Measurements from ENCODE around the gene SRL.

The SRL gene

DNA sequence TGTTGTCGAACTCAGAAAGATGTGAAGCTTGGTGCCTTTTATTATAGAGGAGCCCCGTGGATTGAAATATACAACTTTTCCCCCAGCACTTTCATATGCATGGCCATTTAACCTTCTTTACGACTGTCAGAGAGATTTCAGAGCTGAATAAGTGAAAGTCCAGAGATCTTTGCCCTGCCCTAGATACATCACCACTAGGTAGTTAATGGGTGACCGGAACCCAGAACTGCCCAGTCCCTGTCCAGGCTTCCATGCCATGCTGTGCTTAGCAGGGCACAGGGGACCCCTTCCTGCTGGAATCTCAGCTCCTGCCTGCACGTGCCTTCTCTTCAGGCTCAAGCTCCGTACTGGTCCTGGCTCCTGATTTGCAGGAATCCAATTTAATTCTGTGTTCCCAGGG, 32.2 kb downstream of the SRL start:
- H3K4me3 ChIP-seq (ENCODE audit: low read length), result no peak overlapping the region
- no peak for DNase-seq (ENCODE audit: low read depth, low spot score)

DNA sequence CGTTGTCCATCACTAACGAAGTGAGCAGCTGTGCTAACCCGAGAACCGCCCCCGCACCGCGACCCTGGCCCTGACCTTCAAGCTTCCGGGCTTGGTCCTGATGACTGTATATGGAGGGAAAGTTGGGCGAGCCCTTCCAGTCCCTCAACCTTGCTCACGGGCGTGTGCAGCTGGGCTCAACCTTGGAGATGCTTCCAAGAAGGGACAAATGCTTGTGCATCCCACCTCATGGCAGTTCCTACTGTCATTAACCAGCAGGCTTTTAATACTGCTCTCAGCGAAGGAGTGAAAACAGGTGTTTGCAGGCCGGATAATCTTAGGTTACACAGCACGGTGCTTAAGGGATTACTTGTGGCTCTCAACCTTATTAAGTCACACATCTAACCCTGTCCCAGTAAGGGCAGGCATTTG, 33.5 kb downstream of the SRL start:
- DNase-seq (ENCODE audit: low read depth, low spot score), result no peak
- H3K4me3 ChIP-seq (ENCODE audit: low read length), result no peak overlapping the region

DNA sequence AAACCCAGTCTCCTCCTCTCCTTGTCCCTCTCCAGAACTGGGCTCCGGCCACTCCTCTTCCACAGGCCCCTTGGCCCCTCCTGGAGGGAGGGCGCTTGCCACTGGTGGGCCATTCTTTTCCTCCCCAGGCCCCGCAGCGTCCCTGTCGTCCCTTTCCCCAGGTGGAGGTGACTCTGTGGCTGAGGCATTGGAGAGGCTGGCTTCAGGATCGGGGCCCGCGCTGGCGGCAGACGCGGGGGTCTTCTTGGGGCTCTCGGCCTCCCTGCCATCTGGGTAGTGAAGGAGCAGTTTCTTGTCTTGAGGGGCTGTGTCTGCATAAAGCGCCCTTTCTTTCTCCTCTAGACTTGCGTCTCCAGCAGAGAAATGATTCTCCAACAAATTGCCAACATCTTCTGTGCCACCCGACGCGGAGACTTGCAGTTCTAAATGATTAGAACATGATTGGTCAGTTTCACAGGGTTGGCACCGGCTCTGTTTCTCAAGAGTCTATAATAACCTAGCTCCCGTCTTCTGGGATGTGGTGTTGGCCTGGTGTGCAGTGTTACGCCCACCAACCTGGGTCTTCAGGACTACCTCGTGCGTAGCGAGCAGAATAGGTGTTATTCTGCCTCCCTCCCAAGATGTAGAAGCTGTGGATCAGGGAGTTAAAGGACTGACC, 34.1 kb downstream of the SRL start:
- DNase-seq (ENCODE audit: low read depth, low spot score), result no peak
- H3K4me3 ChIP-seq (ENCODE audit: low read length), result no peak overlapping the region

DNA sequence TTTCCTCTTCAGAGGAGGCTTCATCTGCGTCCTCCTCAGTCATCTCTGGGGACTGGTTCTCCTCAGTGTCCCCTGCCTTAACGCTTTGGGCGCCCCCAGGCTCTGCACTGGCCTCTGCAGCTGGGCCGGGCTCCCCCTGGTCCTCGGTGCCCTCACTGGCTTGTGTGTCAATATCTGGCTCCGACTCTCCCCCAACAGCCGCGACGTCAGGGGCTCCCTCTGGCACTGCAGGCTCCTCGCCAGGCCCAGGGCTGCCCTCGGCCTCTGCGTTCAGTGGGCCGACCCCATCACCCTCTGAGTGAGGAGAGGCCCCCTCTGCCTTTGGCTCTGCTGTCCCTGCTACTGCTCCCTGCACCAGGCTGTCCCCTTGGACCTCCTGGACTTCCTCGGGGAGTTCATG, 34.7 kb downstream of the SRL start:
- DNase-seq (ENCODE audit: low read depth, low spot score), result no peak

DNA sequence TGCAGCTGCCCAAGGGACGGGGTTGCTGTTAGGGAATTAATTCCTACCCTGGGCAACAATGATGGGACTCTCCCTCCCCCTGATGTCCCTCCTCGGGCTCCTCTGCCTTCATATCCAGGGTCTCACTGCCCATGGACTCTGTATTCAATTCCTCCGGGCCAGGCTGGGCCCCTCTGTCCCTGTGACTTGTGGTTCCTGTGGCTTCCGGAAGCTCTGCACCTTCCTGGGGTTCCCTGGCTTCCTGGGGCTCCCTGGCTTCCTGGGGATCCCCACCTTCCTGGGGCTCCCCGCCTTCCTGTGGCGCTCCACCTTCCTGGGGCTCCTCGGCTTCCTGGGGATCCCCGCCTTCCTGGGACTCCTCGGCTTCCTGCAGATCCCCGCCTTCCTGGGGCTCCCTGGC, 35.2 kb downstream of the SRL start:
- DNase-seq (ENCODE audit: low read depth, low spot score), result no peak
- H3K4me3 ChIP-seq (ENCODE audit: low read length), result no peak overlapping the region

More for the DNA sequence above, 34.7 kb downstream of the SRL start:
- H3K4me3 ChIP-seq (ENCODE audit: low read length), result no peak overlapping the region

DNA sequence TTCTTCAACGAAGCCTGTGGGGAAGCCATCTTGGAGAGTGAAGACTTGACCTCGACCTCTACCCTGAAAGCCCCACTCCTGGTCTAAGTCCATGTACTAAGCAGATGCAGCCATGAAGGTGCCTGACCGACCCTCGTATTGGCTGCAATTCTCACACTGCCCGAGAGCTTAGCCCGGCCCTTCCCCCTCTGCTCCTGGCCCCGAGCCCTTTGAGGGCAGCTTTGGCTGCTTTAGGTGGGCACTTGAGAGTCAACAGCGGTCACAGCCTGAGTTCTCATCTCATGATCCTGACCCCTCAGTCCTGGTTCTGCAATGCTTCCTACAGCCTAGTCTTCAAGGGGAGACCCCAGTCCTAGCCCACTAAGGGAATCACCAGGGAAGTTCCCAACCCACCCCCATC, 35.9 kb downstream of the SRL start:
- DNase-seq (ENCODE audit: low read depth, low spot score), result no peak
- no peak overlapping the region for H3K4me3 ChIP-seq (ENCODE audit: low read length)

DNA sequence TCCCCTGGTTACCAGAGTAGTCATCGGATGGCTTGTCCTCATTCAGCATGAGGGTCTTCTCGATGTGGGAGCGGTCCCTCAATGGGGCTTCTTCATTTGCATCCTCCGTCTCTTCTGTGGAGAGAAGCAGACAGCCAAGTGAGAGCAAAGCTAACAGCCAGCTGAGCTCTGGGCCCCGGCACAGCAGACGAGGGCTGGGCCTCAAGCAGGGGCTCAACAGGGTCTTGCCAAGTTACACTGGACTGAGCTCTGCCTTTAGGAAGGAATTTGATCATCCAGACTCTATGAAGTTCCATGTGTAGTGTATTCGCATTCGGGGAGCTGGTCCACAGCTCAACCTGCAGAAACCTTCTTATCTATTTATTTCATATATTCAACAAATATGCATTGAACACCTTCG, 37.4 kb downstream of the SRL start:
- H3K4me3 ChIP-seq (ENCODE audit: low read length), result no peak overlapping the region
- no peak for DNase-seq (ENCODE audit: low read depth, low spot score)

DNA sequence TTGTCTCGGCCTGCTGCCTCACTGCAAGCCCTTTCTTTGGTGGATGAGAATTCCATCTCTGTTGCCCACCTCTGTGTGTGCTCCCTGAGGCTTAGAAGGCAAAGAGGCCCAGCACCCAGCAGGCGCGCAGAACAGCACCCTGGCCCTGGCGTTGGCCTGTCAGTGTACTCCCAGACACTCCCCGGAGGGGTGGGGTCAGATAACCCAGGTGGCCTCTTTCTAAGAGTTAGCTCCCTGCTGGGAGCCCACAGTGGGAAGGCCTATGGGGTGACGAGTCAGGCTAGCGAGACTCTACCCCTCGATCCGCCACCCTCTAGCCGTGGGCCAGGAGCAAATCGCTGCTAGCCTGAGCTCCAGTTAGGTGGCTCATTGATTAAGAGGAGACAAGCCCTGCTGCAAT, 38.1 kb downstream of the SRL start:
- no peak for DNase-seq (ENCODE audit: low read depth, low spot score)

DNA sequence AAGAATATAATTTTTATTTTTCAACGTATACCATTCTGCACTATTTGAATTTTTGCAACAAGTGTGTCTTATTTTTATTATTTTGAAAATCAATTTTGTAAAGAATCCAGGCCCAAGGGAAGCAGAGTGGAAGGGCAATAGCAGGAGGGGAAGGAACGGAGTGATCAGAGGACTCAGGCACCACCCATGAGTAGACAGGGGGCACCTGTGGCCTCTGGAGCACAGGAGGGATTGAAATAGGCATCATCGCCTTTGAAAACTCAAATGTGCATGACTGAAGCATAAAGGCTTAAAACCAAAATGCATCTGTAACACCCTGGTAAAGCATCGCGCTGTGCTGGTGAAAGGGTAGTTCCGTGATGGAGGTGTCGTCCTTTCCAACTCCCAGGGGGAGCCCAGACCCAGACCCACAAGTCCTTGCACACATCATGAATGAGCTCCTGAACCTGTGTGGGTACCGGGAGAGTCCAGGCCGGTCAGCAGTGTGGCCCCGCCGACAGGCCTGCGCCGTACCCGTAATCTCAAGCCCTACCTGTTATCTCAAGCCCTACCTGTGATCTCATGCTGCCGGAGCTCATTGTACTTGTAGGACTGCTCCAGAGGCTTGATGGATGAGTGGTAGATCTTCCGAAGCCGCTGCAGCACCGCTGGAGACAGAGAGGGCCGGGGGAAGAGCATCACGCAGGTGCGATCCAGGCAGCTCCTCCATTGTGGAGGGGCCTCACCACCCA, 39.1 kb downstream of the SRL start:
- no peak for DNase-seq (ENCODE audit: low read depth, low spot score)
- no peak overlapping the region for H3K4me3 ChIP-seq (ENCODE audit: low read length)

More for the DNA sequence above, 38.1 kb downstream of the SRL start:
- H3K4me3 ChIP-seq (ENCODE audit: low read length), result no peak overlapping the region

DNA sequence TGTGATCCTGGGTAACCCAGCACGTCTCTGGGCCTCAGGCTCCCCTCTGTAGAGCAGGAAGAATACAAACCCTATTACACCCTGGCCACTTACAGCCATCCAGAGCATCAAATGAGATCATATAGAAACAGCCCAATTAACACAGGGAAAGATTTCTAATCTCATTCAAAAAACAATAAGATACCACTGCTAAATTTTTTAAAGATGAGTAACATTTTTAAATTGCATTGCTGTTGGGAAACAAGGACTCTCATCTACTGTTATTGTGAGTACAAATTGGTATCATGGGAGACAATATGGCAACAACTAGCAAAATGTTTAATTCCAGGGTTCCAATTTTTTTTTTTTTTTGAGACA, 41.1 kb downstream of the SRL start:
- no peak for DNase-seq (ENCODE audit: low read depth, low spot score)

DNA sequence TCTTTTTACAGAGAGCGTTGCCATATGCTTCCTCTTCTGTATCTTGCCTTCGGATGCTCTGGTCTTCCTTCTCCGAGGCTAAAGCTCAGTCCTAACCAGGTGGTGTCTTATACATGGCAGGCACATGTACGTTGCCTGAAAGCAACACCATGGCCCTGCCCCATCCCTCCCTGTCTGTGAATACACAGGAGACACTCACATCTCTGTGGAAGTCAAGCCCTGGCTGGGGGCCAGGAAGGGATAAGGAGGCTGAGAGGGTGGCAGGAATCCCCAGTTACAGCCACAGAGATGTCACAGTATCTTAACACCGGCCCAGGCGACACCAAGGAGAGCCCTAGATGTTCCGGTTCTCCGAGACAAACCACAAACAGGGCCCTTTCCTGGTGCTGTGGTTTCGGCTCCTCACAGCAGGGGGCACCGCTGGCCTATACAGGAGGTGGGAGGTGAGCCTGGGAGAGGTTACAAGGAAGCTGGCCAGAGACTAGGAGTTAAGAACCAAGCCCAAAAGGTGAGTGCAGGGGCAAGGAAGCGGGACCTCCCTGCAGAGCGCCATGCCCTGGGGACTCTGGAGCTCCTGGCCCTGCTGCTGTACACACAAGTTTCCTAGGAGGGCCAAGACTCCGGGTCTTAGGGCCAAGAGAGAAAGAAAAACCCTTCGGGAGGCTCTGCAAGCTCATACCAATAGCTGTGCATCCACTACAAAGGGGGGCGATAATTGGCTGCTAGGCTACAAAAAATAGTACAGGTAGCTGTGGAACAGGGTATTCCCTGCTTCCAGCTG, 41.7 kb downstream of the SRL start:
- peak; percentile 17 for DNase-seq (ENCODE audit: low read depth, low spot score)
- H3K4me3 ChIP-seq (ENCODE audit: low read length), result no peak overlapping the region

More for the DNA sequence above, 41.1 kb downstream of the SRL start:
- no peak overlapping the region for H3K4me3 ChIP-seq (ENCODE audit: low read length)

DNA sequence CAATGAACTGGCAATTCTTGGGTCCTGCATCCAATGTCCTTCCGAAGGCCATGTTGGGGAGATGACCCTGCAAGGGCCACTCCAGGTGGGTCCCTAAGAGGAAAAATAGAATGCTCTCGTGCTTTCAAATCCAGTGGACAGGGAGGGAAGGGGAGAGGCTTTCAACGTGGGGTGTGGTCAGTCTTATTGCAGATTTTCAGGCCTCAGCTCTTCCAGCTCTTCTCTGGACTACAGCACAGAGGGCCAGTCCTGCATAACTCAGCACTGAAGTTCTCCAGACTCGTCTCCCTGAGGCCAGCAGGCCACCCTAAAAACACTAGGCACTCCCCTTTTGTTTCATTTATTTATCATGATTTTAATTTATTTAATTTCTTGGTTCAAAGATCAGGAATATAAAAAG, 43.1 kb downstream of the SRL start:
- no peak overlapping the region for H3K4me3 ChIP-seq (ENCODE audit: low read length)
- no peak for DNase-seq (ENCODE audit: low read depth, low spot score)

DNA sequence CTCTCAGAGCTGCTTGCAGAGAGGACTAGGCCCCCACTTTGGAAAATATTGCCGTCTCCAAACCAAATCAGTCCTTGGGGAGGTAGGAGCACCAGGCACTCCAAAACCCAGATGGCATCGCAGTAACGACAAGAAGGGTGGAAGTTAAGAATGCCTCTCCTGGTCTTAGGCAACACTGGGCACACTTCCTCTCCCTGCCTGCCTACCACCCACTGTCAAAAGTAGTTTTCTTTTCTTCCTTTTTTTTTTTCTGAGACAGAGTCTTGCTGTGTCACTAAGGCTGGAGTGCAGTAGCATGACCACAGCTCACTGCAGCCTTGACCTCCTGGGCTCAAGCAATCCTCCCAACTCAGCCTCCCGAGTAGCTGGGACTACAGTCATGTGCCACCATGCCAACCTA, 47.2 kb downstream of the SRL start:
- H3K4me3 ChIP-seq (ENCODE audit: low read length), result no peak overlapping the region
- no peak for DNase-seq (ENCODE audit: low read depth, low spot score)

DNA sequence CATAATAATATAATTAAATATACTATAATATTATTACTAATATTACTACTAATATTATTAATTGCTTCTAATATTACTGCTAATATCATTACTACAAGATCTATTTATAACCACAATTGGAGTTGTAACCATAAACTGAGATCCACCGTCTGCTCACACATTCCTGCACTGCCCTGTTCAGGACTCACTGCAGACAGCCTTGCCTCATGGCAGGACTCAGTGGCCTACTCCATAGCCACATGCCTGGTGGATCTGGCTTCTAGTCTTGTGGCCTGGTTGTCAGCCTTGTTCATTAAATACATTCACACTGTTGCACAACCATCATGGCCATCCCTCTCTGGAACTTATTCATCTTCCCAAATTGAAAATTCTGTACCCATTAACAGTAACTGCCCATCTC, 48.0 kb downstream of the SRL start:
- H3K4me3 ChIP-seq (ENCODE audit: low read length), result no peak overlapping the region
- no peak for DNase-seq (ENCODE audit: low read depth, low spot score)

DNA sequence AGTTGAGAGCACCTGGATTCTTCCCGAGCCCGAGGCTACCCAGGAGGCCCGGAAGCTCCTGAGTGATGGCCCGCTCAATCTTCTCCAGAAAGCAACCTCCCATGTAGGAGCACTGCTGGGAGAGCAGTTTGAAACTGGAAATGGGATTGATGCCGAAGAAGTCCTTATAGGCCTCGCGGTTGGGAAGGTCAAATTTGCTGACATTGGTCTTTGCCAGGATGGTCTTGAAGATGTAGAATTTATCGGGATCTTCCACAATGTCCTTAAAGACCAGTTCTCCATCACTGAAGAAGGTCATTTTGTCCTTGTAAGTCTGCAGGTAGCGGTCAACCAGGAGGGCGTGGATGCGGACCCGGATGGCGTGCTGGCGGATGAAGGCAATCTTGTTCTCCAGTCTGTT, 49.7 kb downstream of the SRL start:
- H3K4me3 ChIP-seq (ENCODE audit: low read length), result no peak overlapping the region
- DNase-seq (ENCODE audit: low read depth, low spot score), result no peak

DNA sequence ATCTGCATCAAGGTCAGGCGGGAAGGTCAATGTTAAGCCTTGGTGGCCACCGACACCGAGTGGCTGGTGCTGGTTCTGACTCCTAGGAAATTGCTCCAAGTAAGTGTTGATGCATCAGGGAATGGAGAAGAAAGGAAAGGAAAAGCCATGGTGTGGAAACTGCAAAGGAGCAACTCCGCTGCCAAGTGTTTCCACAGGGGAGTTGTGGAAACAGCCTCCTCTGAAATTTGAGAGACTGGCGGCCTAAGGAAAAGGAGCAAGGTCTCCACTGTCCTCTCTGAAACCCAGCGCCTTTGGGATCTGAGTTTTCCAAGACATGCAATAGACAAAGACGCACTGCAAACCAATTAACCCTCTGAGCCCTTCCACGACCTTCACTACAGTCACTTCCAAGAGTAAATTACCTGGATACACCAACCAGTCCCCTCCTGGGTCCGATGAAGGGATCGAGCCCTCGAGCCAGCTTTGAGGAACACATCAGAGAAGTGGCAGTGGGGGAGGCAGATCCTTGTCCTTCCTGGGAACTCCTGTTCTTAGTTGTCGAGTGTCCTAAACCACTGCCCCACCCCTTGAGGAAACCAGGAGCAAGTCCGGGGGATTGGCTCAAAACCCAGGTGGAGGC, 51.1 kb downstream of the SRL start:
- H3K4me3 ChIP-seq (ENCODE audit: low read length), result no peak overlapping the region
- no peak for DNase-seq (ENCODE audit: low read depth, low spot score)

DNA sequence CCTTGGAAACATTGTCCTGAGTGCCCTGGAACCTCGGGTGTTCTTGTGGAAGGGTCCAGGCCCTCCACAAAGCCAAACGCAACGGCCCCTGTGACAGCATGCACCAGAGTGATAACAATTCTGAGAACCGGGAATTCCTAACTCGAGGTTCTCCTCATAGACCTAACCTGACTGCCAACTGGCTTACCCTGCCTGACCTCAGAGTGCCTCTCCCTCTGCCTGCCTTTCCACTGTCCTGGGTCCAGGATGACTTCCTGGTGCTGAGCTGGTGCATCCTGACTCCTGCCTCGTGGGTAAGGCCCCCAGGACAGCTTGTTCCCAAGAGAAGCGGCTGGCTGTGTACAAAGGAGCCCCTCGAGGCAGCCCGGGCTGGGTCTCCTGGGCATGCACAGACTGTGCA, 51.8 kb downstream of the SRL start:
- no peak overlapping the region for H3K4me3 ChIP-seq (ENCODE audit: low read length)
- DNase-seq (ENCODE audit: low read depth, low spot score), result no peak

DNA sequence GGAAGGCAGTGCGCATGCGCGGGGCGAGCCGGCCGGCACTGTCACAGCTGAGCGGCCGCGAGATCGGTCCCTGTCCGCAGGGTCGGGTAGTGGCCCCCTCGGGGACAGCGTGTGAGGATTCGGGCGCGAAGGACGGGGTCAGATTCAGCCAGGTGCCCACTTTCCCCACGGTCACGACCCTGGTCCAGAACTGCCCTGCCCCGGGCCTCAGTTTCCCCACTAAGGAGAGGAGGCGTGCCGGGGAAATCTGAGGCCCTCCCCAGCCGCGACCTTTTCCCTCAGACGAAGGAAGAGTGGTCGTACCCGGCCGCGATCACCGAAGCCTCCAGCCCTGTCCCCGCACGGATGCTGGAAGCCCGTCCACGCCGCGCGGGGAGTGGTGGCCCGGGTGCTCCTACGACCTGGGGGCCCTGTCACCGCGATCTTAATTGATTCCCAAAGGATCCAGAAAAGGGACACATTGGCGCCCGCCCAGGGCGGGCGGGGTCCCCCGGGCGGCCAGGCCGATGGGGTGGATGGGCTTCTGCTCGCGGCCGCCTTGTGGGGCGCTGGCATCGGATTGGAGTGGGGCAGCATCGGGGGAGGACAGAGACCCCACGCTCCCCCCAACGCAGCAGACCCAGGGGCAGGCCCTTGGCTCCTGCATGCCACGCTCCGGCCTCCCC, 57.7 kb downstream of the SRL start:
- peak overlapping the region; percentile 57 for H3K4me3 ChIP-seq (ENCODE audit: low read length)
- DNase-seq (ENCODE audit: low read depth, low spot score), result no peak

DNA sequence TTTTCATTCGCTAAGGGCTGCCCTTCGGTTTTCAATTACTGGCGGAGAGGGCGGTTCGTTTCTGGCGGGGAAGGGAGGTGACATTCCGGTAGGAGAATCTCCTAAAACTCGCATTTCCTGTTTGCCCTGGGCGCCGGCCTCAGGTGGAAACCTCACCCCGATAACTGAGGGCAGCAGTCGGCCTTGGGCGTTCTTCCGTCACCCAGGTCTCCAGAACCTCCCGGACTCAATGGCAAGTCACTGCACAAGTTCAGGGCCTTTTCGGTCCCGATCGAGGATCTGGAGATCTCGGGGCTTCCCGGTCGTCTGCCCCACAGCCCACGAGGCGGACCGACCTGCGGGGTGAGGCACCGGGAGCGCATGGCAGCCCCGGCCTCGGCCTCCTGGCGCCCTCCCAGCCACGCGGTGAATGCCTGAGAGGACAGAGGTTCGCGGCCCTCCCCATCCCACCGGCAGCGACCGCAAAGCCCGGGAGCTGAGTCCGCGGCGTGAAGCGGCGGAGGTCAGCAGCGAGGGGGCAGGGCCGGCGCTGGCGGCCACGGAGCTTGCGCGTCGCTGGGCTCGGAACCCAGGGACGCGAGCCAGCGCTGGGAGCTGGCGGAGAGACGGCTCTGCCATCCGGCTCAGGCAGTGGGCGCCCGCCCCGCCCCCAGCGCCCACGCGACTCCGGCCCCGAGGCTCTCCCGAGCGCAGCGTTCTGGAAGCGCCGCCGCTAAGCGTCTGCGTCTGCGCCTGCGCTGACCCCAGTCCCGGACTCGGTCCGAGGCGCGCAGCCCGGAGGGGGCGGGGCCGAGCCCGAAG, 58.4 kb downstream of the SRL start:
- DNase-seq (ENCODE audit: low read depth, low spot score), result peak; percentile 67
- peak overlapping the region; percentile 57 for H3K4me3 ChIP-seq (ENCODE audit: low read length)

Data from Jurkat, Clone E6-1 (cell line).